ENCODE results near the gene NNT. TPM values are rescaled to one million over a fixed set of nuclear protein-coding genes. Genes with fewer than 3 reads are reported as not detected.
"Not testable (repeated sequence)": the region's sequence is repeated elsewhere in the genome, so short reads cannot be mapped to it uniquely, and the experiment has no call there.

NNT gene
- total RNA-seq, 1 donor from 2014 or later, result 656 TPM

DNA sequence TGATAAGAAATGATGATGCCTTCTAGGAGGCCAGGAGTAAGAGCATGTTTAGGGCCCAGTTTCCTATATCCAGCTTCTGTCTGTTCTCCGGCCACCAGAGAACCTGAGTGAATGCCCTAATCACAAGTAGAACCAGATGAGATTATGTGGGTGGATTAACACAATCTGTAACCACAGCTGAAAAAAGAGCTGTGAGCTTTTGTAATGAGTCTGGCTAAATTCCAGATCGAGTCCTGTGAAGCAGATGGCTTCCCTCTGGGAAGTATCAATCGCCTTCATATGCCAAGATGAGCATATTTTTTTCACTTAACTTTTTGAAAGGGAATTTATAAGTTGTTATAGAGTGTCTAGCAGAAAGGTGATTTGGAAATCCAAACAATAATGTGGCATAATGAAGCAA, 99.8 kb downstream of the NNT start:
- H3K27me3 ChIP-seq (ENCODE audit: low read depth), result no peaks in the 10 kb centered on the region
- H3K27ac ChIP-seq (replicated peaks), result peak overlapping the region; percentile 36
- no peak overlapping the region for H3K4me3 ChIP-seq
- TF ChIP-seq CTCF (IDR thresholded peaks at IDR 0.05; ENCODE audit: borderline replicate concordance), result no peak
- DNase-seq, result no peak
- intact Hi-C loops (cut with micrococcal nuclease), result no loop called here
- H3K36me3 ChIP-seq, result peaks cover 52% of the 10 kb centered on the region
- H3K4me1 ChIP-seq, result peaks cover 70% of the 10 kb centered on the region
- peaks cover 5% of the 10 kb centered on the region for H3K9me3 ChIP-seq (replicated peaks)

- peaks cover 5% of the 10 kb centered on the region for H3K9me3 ChIP-seq (replicated peaks)
- no peak for TF ChIP-seq CTCF (IDR thresholded peaks at IDR 0.05; ENCODE audit: borderline replicate concordance)
- H3K27ac ChIP-seq (replicated peaks), result no peak overlapping the region
- H3K4me3 ChIP-seq, result no peak overlapping the region
- intact Hi-C loops (cut with micrococcal nuclease), result no loop called here
- no peak for DNase-seq
- H3K27me3 ChIP-seq (ENCODE audit: low read depth), result no peaks in the 10 kb centered on the region
- peaks cover 52% of the 10 kb centered on the region for H3K36me3 ChIP-seq
- peaks cover 57% of the 10 kb centered on the region for H3K4me1 ChIP-seq
Measured at GRCh38 chr5:43704243-43704642, 101.3 kb downstream of the NNT start.

- H3K4me3 ChIP-seq; intact Hi-C loops (cut with micrococcal nuclease); H3K27ac ChIP-seq (replicated peaks); H3K9me3 ChIP-seq (replicated peaks); H3K27me3 ChIP-seq (ENCODE audit: low read depth); DNase-seq: not testable (repeated sequence)
- Histone ChIP-seq H3K36me3 (peaks cover 42% of the 10 kb centered on the region), H3K4me1 (peaks cover 45% of the 10 kb centered on the region)
Measured at GRCh38 chr5:43706576-43706975, 103.6 kb downstream of the NNT start.

DNA sequence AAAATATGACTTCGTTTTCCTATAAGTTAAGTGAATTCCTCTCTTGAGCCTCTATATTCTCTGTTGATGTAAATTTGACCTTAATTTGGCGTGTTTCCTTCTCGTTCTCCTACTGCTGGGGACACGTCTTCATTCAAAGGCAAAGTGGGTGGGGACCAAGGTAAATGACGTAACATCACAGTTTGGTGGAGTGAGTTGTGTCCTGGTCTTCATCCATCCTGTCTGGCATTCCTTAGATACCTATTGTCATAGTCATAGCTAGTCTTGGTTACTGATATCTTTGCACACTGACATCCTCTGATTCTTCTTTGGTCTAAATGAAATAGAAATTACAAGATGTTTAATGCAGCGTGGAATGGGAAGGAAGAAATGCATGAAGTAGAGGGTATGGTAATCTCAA, 108.5 kb downstream of the NNT start:
- Histone ChIP-seq H3K4me3 (no peak overlapping the region), H3K27me3 (ENCODE audit: low read depth) (no peaks in the 10 kb centered on the region), H3K4me1 (peaks cover 5% of the 10 kb centered on the region), H3K36me3 (peaks cover 9% of the 10 kb centered on the region), H3K27ac (replicated peaks) (no peak overlapping the region), H3K9me3 (replicated peaks) (no peaks in the 10 kb centered on the region)
- no peak for TF ChIP-seq CTCF (IDR thresholded peaks at IDR 0.05; ENCODE audit: borderline replicate concordance)
- intact Hi-C loops (cut with micrococcal nuclease), result no loop called here
- DNase-seq, result no peak

DNA sequence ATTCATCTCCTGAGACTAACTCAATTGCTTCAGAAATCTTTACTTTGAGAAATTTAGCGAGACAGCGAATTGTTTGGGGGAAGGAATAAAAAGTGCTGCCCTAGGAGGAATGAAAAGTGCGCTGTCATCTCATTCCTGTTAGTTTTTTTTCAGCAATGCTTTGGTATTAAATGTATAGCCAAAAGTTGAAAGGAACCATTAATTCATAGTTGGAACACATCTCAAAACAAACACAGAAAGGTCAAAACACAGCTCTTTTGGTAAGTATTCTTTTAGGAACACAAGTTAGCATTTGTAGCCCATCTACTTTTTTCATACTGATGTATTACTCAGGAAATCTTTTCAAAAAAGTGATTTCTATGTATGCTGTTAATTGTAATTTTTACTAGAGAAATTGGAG, 109.1 kb downstream of the NNT start:
- intact Hi-C loops (cut with micrococcal nuclease), result no loop called here
- Histone ChIP-seq H3K4me3 (no peak overlapping the region), H3K36me3 (peaks cover 4% of the 10 kb centered on the region), H3K27me3 (ENCODE audit: low read depth) (no peaks in the 10 kb centered on the region), H3K27ac (replicated peaks) (no peak overlapping the region), H3K4me1 (peaks cover 5% of the 10 kb centered on the region), H3K9me3 (replicated peaks) (no peaks in the 10 kb centered on the region)
- TF ChIP-seq CTCF (IDR thresholded peaks at IDR 0.05; ENCODE audit: borderline replicate concordance), result no peak
- no peak for DNase-seq

- intact Hi-C loops (cut with micrococcal nuclease), result loop anchor here (10.0 kb wide), 1 partner anchor 1055 kb away; no protein-coding TSS in a partner anchor
- not testable (repeated sequence) for H3K27ac ChIP-seq (replicated peaks); H3K9me3 ChIP-seq (replicated peaks); H3K36me3 ChIP-seq; DNase-seq; H3K4me1 ChIP-seq; H3K4me3 ChIP-seq; H3K27me3 ChIP-seq (ENCODE audit: low read depth)
Measured at GRCh38 chr5:43719783-43720182, 116.8 kb downstream of the NNT start.

GRCh38 chr5:43728581-43728980, 125.6 kb downstream of the NNT start:
- DNase-seq, result no peak
- H3K4me1 ChIP-seq, result no peaks in the 10 kb centered on the region
- no peaks in the 10 kb centered on the region for H3K36me3 ChIP-seq
- no peak overlapping the region for H3K4me3 ChIP-seq
- no peaks in the 10 kb centered on the region for H3K9me3 ChIP-seq (replicated peaks)
- H3K27me3 ChIP-seq (ENCODE audit: low read depth), result no peaks in the 10 kb centered on the region
- no peak overlapping the region for H3K27ac ChIP-seq (replicated peaks)
- intact Hi-C loops (cut with micrococcal nuclease), result loop anchor here (2.0 to 10.0 kb wide), 2 partner anchors 604 to 1046 kb away; no protein-coding TSS in a partner anchor
- TF ChIP-seq CTCF (IDR thresholded peaks at IDR 0.05; ENCODE audit: borderline replicate concordance), result no peak
